GM19455 (cell line): Measurements from ENCODE around the gene ASMTL.
A peak's percentile ranks its signal among the peaks of the same experiment; 100 is the strongest.
"Not testable (repeated sequence)": the region's sequence is repeated elsewhere in the genome, so short reads cannot be mapped to it uniquely, and the experiment has no call there.

Source experiments
- ATAC-seq: cut with Tn5 transposase; IDR thresholded peaks from one replicate; pipeline ENCODE4 v1.9.1; 2021; ENCODE audit not compliant: unreplicated experiment

Gene ASMTL

GRCh38 chrX:1411326-1411725 is 41.4 kb downstream of the ASMTL start:
- ATAC-seq = no peak

- no peak for ATAC-seq
Observed at GRCh38 chrX:1407035-1407434, 45.7 kb downstream of the ASMTL start.

DNA sequence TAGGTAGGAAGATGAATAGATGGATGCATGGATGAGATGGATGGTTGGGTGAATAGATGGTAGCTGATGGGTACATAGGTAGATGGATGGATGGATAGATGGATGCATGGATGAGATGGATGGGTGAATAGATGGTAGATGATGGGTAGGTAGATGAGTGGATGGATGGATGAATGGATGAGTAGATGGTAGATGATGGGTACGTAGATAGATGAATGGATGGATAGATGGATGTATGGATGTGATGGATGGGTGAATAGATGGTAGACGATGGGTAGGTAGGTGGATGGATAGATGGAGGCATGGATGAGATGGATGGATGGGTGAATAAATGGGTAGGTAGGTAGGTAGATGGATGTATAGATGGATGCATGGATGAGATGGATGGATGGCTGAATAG is 46.9 kb downstream of the ASMTL start:
- not testable (repeated sequence) for ATAC-seq

DNA sequence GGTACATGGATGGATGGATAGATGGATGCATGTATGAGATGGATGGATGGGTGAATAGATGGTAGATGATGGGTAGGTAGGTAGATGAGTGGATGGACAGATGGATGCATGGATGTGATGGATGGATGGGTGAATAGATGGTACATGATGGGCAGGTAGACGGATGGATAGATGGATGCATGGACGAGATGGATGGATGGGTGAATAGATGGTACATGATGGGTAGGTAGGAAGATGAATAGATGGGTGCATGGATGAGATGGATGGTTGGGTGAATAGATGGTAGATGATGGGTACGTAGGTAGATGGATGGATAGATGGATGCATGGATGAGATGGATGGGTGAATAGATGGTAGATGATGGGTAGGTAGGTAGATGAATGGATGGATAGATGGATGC is 48.8 kb downstream of the ASMTL start:
- ATAC-seq = not testable (repeated sequence)

- no peak for ATAC-seq
Observed at GRCh38 chrX:1403228-1403627, 49.5 kb downstream of the ASMTL start.

DNA sequence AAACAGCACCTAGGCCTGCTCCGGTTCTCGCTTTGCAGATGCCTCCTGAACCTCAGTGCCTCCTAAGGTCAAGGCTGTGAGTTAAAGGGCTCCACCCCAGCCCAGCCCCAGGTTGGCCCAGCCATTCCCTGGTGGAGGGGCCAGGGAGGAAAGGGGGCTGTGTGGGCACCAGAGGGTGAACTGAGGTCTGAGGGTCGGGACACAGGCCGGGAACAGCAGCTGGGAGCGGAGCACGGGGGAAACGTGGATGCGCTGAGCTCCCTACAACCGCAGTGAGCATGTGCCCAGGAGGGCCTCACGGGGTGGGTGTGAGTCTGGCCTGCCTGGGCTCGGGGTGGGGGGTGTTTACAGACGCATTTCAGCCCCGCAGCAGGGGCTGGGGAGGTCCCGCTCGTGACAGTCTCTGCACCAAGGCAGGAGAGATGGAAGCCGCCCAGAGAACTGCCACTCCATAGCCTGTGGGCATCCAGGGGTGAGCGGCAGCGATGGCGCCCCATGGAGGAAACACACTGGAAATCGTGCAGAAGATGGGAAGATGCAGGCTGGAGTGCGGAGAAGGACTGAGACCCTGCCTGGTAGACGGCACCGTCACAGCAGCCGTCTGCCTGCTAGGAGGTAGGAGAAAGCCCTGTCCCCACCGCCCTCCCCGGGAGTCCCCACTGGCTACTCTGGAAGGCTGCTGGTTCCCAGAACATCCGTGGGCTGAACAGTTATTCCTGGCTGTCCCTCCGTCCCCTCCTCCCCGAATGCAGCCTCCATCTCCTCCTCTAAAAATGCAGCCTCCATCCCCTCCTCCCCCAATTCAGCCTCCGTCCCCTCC is 50.9 kb downstream of the ASMTL start:
- no peak for ATAC-seq

DNA sequence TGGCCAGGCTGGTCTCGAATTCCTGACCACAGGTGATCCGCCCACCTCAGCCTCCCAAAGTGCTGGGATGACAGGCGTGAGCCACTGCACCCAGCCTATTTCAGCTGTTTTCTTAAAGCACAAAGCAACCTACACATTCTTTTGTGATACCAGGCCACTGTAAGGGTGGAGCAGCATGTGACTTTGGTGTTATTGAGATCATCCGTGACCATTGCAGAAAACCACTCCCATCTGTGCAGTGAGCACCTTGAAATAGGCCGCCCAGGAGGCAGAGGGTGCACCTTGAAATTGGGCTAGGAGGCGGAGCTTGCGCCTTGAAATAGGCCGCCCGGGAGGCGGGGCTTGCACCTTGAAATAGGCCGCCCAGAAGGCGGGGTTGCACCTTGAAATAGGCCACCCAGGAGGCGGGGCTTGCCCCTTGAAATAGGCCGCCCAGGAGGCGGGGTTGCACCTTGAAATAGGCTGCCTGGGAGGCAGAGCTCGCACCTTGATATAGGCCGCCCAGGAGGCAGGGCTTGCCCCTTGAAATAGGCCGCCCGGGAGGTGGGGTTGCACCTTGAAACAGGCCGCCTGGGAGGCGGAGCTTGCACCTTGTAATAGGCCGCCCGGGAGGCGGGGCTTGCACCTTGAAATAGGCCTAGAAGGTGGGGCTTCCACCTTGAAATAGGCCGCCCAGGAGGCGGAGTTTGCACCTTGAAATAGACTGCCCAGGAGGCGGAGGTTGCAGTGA is 51.8 kb downstream of the ASMTL start:
- no peak for ATAC-seq

- ATAC-seq = no peak
Observed at GRCh38 chrX:1400049-1400448, 52.7 kb downstream of the ASMTL start.

DNA sequence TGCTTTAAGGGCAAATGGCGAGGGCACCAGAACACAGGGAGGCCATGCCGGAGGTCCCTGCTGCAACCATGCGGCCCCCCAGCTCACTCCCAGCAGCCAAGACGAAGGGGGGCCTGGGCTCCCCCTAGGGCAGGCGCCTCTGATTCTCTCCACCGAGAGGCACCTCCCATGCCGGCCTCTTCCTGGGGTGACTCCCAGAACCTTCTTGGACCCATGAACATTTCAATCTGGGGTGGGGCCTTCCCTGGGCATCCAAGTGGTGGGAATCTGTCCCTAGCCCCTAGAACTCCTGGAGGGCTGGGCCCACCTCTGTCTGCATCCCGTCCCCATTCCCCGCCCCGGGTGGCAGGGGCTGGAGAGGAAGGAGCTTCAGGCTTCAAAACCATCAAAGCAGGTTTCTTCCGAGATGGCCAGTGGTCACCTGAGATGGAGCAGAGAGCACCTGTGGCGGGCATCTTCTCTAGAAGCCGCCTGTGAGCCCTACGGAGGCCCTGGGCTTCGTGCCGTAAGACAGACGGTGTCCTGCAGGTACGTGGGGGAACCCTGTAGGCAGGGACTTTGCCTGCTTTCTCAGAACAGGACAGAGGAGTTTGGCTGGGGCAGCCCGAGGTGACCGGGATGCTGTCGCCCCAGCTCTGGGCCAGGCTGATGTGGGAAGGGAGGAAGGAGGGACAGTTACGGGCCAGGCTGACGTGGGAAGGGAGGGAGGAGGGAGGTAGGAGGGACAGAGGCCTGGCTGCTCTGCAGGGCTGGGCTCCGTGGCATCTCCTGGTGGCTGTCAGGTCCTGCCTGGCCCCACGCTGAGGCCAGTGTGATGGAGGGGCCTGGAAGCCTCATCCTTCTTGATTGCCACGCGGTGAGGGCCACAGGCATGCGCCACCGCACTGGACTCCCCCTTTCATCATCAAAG is 54.0 kb downstream of the ASMTL start:
- ATAC-seq = no peak

GRCh38 chrX:1397441-1398270 is 55.1 kb downstream of the ASMTL start:
- ATAC-seq = no peak

GRCh38 chrX:1397001-1397400 is 55.7 kb downstream of the ASMTL start:
- ATAC-seq = no peak

DNA sequence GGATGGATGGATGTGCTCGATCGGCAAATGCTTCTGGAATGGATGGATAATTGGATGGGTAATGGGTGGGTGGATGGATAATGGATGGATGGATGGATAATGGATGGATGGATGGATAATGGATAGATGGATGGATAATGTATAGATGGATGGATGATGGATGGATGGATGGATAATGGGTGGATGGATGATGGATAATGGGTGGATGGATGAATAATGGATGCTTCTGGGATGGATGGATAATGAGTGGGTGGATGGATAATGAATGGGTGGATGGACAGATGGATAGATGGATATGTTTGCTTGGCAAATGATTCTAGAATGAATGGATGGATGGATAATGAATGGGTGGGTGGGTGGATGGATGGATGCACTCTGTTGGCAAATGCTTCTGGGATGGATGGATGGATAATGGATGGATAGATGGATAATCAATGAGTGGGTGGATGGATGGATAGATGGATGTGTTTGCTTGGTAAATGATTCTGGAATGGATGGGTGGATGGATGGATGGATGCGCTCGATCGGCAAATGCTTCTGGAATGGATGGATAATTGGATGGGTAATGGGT is 57.0 kb downstream of the ASMTL start:
- no peak for ATAC-seq

DNA sequence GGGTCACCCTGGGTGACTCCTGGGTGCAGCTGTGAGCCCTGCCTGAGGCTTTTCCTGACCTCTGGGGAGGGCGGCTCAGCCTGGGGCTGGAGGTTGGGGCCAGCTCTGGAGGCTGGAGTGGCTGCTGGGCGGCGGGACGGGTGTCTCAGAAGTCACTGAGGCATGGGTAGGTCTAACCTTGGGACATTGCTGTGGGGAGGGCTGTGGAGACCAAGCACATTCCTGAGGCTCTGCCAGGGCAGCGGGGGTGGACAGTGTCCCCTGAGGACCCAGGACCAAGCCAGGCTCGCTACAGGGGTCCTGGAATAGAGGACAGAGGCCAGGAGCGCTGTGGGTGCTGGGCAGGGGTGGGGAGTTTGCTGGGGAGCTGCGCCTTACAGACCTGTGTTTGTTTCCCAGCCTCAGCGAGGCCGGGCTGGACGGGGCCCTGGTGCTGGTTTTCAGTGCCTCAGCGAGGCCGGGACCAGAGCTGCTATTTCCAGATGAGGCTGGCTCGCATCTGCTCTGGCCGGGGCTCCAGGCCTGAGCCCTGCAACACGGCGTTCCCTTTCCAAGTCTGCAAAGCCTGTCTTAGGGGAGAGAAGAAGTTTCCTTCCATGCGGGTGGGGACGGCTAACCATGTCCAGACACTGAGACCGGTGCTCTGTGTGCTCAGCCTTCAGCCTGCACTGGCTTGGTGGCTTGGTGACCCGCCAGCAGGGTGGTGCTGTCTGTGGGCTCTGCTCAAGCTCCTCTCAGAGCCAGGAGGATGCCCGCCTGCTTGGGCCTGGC is 57.8 kb downstream of the ASMTL start:
- ATAC-seq = no peak

DNA sequence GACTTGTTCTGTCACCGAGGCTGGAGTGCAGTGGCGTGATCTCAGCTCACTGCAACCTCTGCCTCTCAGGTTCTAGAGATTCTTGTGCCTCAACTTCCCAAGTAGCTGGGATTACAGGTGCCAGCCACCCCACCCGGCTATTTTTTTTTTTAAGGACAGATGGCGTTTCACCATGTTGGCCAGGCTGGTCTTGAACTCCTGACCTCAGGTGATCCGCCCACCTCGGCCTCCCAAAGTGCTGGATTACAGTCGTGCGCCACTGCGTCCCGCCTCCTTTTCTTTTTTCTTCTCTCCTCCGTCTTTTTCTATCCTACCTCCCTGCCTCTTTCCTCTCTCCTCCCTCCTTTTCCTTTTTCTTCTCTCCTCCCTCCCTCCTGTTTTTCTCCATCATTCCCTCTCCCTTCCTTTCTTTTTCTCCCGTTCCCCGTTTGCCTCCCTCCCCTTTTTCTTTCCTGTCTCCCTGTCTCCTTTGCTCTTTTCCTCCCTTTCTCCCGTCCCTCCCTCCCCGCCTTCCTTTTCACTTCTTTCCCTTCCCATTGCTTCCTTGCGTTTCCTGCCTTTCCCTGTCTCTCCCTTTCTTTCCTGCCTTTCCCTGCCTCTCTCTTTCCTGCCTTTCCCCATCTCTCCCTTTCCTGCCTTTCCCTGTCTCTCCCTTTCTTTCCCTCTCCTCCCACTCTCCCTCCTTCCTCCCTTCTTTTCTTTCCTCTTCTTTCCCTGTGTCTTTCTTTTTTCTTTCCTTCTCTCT is 58.7 kb downstream of the ASMTL start:
- no peak for ATAC-seq

DNA sequence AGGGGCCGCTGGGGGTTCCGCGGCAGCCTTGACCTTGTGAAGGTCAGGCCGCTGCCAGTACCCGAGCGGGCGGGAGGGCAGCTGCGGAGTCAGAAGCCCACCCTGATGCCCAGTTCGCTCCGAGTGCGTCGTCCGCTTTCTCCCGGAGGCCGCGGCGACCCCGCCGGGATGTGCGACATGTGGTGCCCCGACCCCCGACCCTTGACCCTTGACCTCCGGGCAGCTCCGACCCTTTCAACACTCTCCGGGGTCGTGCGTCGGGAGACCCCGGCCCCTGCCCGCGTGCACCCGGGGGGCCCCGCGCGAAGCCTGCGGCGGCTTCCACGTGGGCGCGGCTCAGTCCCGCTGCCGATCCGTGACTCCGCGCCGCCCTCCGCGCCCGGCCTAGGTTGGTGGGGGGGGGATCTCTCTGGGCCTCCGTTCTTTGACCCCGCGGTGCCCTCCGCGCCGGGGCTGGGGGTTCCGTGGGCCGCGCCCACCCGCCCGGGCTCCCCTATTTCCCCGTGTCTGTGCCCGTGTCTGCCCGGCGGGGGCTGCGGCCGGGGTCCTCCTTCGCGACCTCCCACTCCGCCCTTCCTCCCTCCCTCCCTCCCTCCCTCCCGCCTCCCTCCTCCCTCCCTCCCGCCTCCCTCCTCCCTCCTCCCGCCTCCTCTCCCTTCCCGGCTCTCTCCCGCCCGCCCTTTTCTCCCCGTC is 60.2 kb downstream of the ASMTL start:
- ATAC-seq = peak; percentile 36

DNA sequence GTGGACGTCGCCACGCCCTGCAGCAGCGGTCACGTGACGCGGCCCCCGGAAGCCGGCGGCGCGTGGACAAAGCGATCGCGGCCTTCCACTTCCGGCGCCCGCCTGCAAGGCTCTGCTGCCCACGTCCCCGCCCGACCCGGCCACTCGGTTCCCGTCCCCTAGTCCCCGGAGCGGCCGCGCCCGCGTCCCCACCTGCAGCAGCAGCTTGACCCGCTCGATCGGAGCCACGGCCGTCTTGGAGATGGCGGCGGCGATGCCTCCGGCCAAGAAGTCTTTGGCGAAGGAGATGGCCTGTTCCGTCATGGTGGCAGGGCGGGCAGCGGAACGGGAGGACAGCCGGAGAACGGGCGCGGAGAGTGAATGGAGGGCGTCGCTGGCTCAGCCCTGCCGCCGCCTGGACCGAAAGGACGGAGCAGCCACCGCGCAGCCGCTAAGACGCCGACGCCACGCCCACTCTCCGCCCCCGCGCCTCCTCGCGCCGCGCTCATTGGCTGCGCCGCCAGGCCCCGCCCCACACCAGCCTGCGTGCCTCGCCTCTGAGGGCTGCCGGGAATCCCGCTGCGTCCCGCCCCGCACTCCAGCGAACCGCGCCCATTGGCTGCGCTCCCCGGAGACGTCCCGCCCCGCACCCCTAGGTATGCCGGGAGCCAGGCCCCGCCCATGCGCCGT is 60.9 kb downstream of the ASMTL start, which contains the start of gene SLC25A6:
Gene SLC25A6 (minus strand): TSS at position 407 of the 669 bp plus-strand sequence. CDS start 104 bp downstream, at position 303.
- peak; percentile 91 for ATAC-seq

DNA sequence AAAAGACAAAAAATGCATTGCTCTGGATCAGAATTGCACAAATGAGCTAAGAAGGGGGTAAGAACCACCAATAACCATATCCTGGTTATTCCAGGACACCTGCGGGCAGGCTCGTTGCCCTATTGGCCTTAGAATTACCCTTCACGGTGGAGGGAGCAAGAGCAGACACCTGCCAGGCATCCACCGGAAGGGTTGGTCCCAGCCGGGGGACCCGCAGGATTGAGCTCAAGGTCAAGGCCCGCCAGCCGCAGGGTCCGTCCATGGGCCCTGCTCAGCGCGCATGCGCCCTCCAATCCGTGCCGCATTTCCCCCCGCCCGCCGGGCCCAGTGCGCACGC is 61.4 kb downstream of the ASMTL start:
- ATAC-seq = peak; percentile 47
